Testis (tissue), 3 donors: ENCODE results near the gene ACSM4. TPM values are rescaled to one million over a fixed set of nuclear protein-coding genes. Genes with fewer than 3 reads are reported as not detected.

ENCODE experiments used
- DNase-seq: peaks from one replicate; pipeline ENCODE4 v3.0.0-alpha.2; 2019
- H3K27ac ChIP-seq, 2 donors: fragments of 200-600 bp; sonication (generic); one replicate each; pipeline ENCODE4 v1.5.1; 2019
- H3K27me3 ChIP-seq: fragments of 200-600 bp; sonication (generic); one replicate; pipeline ENCODE4 v1.5.1; 2019
- H3K36me3 ChIP-seq: fragments of 200-600 bp; sonication (generic); one replicate; pipeline ENCODE4 v1.5.1; 2017; ENCODE audit warnings: low read depth; ENCODE audit errors: missing control alignments
- H3K4me1 ChIP-seq: fragments of 200-600 bp; sonication (generic); one replicate; pipeline ENCODE4 v1.5.1; 2019
- H3K4me3 ChIP-seq, 2 donors: fragments of 200-600 bp; sonication (generic); one replicate each; pipeline ENCODE4 v1.5.1; 2017 to 2019
- H3K9me3 ChIP-seq: fragments of 200-600 bp; sonication (generic); one replicate; pipeline ENCODE4 v1.5.1; 2017
- CTCF ChIP-seq, 3 experiments: fragments of 450-650 bp in 2 of 3; fragments of 200-600 bp in 1 of 3; sonication (generic) in 1 of 3; IDR thresholded peaks; one replicate each; pipeline ENCODE4 v1.5.1; 2016 to 2019; ENCODE audit warnings: antibody characterized with exemption in 3 of 3, mild to moderate bottlenecking in 2 of 3, moderate library complexity in 1 of 3
- POLR2A ChIP-seq: fragments of 450-650 bp; IDR thresholded peaks from one replicate; pipeline ENCODE4 v1.6.1; 2017; ENCODE audit warnings: antibody characterized with exemption, mild to moderate bottlenecking, moderate library complexity
- WGBS, 2 donors: methylation state at CpG; one replicate each; pipeline ENCODE4 v1.1.5; 2018; 5-methylcytosine and 5-hydroxymethylcytosine counted together
- intact Hi-C: fragments of 100-400 bp; cut with DNase I; formaldehyde crosslinking; loops from one replicate; pipeline ENCODE4 v1.15.1; 2023; ENCODE audit warnings: low total_unique reads
- polyA plus RNA-seq: library from polyadenylated mRNA; stranded (reverse); fragments of 350-450 nt; fragmentation: Illumina TruSeq; extraction: RNeasy Lipid Tissue Mini Kit (QIAGEN cat#74804); gene quantifications from one replicate; pipeline ENCODE4 v1.2.3, GENCODE V29; 2014; ENCODE audit warnings: low read depth, low replicate concordance; ENCODE audit not compliant: insufficient read depth
- total RNA-seq, 2 donors: library from RNA; depleted of rRNA; stranded (reverse); fragments of >200 nt; gene quantifications; one replicate each; pipeline ENCODE4 v1.2.3, GENCODE V29; 2016

ACSM4 gene
- total and polyA plus RNA-seq, 3 donors from 2014 or later, result 0.79 to 2.5 (median 1.3) TPM

- Histone ChIP-seq H3K4me1 (no peaks in the 10 kb centered on the region), H3K9me3 (no peaks in the 10 kb centered on the region), H3K36me3 (no peaks in the 10 kb centered on the region), H3K27me3 (no peaks in the 10 kb centered on the region), H3K27ac (no peak overlapping the region), H3K4me3 (no peak overlapping the region)
- TF ChIP-seq CTCF (IDR thresholded peaks at IDR 0.05), result no peak
- TF ChIP-seq POLR2A, result no peak
- no peak for DNase-seq
- intact Hi-C loops, result no loop called here
- 81 to 93% methylated on average over 1 of the region's 1 CpG for WGBS, 2 donors
Observed at GRCh38 chr12:7361265-7361664, 57.4 kb downstream of the ACSM4 start.

- intact Hi-C loops, result no loop called here
- WGBS, 2 donors, result 85 to 91% methylated on average over 3 of the region's 3 CpGs
- Histone ChIP-seq H3K4me3 (no peak overlapping the region), H3K27me3 (no peaks in the 10 kb centered on the region), H3K9me3 (no peaks in the 10 kb centered on the region), H3K27ac (no peak overlapping the region), H3K4me1 (no peaks in the 10 kb centered on the region), H3K36me3 (no peaks in the 10 kb centered on the region)
- DNase-seq, result no peak
- TF ChIP-seq CTCF (IDR thresholded peaks at IDR 0.05) (no peak), POLR2A (no peak)
Observed at GRCh38 chr12:7362734-7363133, 58.9 kb downstream of the ACSM4 start.

GRCh38 chr12:7369274-7369729 lies 65.4 kb downstream of the ACSM4 start:
- DNase-seq, result no peak
- H3K4me1 ChIP-seq, result no peaks in the 10 kb centered on the region
- H3K9me3 ChIP-seq, result no peaks in the 10 kb centered on the region
- no peak for TF ChIP-seq POLR2A
- TF ChIP-seq CTCF (IDR thresholded peaks at IDR 0.05), result no peak
- no peaks in the 10 kb centered on the region for H3K36me3 ChIP-seq
- H3K27me3 ChIP-seq, result no peaks in the 10 kb centered on the region
- intact Hi-C loops, result no loop called here
- no peak overlapping the region for H3K4me3 ChIP-seq
- no peak overlapping the region for H3K27ac ChIP-seq
- 77 to 91% methylated on average over 8 to 10 of the region's 10 CpGs for whole genome bisulfite sequencing, 2 donors

GRCh38 chr12:7373226-7373625 lies 69.4 kb downstream of the ACSM4 start:
- no peak for DNase-seq
- Histone ChIP-seq H3K27me3 (no peaks in the 10 kb centered on the region), H3K4me1 (no peaks in the 10 kb centered on the region), H3K27ac (no peak overlapping the region), H3K36me3 (no peaks in the 10 kb centered on the region), H3K4me3 (no peak overlapping the region), H3K9me3 (no peaks in the 10 kb centered on the region)
- TF ChIP-seq POLR2A, result no peak
- no peak for TF ChIP-seq CTCF (IDR thresholded peaks at IDR 0.05)
- WGBS, 2 donors, result 59 to 80% methylated on average over 6 of the region's 6 CpGs
- intact Hi-C loops, result no loop called here

- H3K27ac ChIP-seq, result no peak overlapping the region
- H3K36me3 ChIP-seq, result no peaks in the 10 kb centered on the region
- no peak overlapping the region for H3K4me3 ChIP-seq
- intact Hi-C loops, result no loop called here
- peak; percentile 19 for DNase-seq
- TF ChIP-seq POLR2A (no peak), CTCF (IDR thresholded peaks at IDR 0.05) (no peak)
- H3K9me3 ChIP-seq, result no peaks in the 10 kb centered on the region
- H3K27me3 ChIP-seq, result no peaks in the 10 kb centered on the region
- no peaks in the 10 kb centered on the region for H3K4me1 ChIP-seq
- WGBS, 2 donors, result 61 to 64% methylated on average over 12 to 17 of the region's 17 CpGs
Observed at GRCh38 chr12:7374423-7375144, 70.7 kb downstream of the ACSM4 start.
